Thoracic aorta (tissue), 2 donors: ENCODE measurements around the gene LPGAT1. TPM values are rescaled to one million over a fixed set of nuclear protein-coding genes. Genes with fewer than 3 reads are reported as not detected.

ENCODE experiments used
- ATAC-seq: fragments of 150-250 bp; one replicate; pipeline ENCODE4 v1.8.0; 2017; ENCODE audit warnings: low read depth; ENCODE audit not compliant: insufficient number of reproducible peaks, low FRiP score
- DNase-seq: peaks from one replicate; pipeline ENCODE4 v3.0.0-alpha.2; 2020; ENCODE audit warnings: low spot score
- H3K27ac ChIP-seq, 2 donors: fragments of 200-600 bp; sonication (generic); 1 replicate in 1 of 2; 2 replicates in 1 of 2; pipeline ENCODE4 v1.5.1; 2016; ENCODE audit warnings: mild to moderate bottlenecking in 2 of 2, moderate library complexity in 2 of 2
- H3K27me3 ChIP-seq: fragments of 200-600 bp; sonication (generic); replicated peaks from 2 replicates; pipeline ENCODE4 v1.6.0; 2016; ENCODE audit warnings: mild to moderate bottlenecking; ENCODE audit not compliant: insufficient read depth
- H3K36me3 ChIP-seq: fragments of 200-600 bp; sonication (generic); one replicate; pipeline ENCODE4 v1.5.1; 2016
- H3K4me1 ChIP-seq, 2 donors: fragments of 200-600 bp; sonication (generic); 1 replicate in 1 of 2; 2 replicates in 1 of 2; pipeline versions ENCODE4 v1.5.1 to v1.6.0; 2016; ENCODE audit warnings: low read depth in 2 of 2, mild to moderate bottlenecking in 1 of 2; ENCODE audit not compliant: control insufficient read depth in 1 of 2
- H3K4me3 ChIP-seq: fragments of 200-600 bp; sonication (generic); 2 replicates; pipeline ENCODE4 v1.5.1; 2016; ENCODE audit warnings: mild to moderate bottlenecking
- H3K9me3 ChIP-seq: fragments of 200-600 bp; sonication (generic); 2 replicates; pipeline ENCODE4 v1.5.1; 2016
- CTCF ChIP-seq: fragments of 200-600 bp; sonication (generic); IDR thresholded peaks from one replicate; pipeline ENCODE4 v1.5.1; 2019; ENCODE audit warnings: antibody characterized with exemption
- total RNA-seq, 2 donors: library from RNA; depleted of rRNA; stranded (reverse); fragments of >200 nt; gene quantifications; one replicate each; pipeline versions ENCODE4 v1.1.0 to v1.2.3, GENCODE V29; 2016

The LPGAT1 gene
- total RNA-seq, 2 donors from 2014 or later: 32.5 to 48.0 TPM

- Histone ChIP-seq H3K36me3 (no peaks in the 10 kb centered on the region), H3K4me1 (no peaks in the 10 kb centered on the region), H3K9me3 (no peaks in the 10 kb centered on the region), H3K27me3 (no peaks in the 10 kb centered on the region), H3K4me3 (no peak overlapping the region), H3K27ac (no peak overlapping the region)
- DNase-seq (no peak), ATAC-seq (no peak)
- no peak for TF ChIP-seq CTCF
Measured at GRCh38 chr1:211705467-211706091, 125.0 kb downstream of the LPGAT1 start.

- H3K9me3 ChIP-seq: no peaks in the 10 kb centered on the region
- no peak for ATAC-seq
- no peak for DNase-seq
- H3K4me3 ChIP-seq: no peak overlapping the region
- H3K27me3 ChIP-seq: no peaks in the 10 kb centered on the region
- no peaks in the 10 kb centered on the region for H3K36me3 ChIP-seq
- no peaks in the 10 kb centered on the region for H3K4me1 ChIP-seq
- H3K27ac ChIP-seq: no peak overlapping the region
- TF ChIP-seq CTCF: no peak
Measured at GRCh38 chr1:211704543-211704942, 126.0 kb downstream of the LPGAT1 start.

GRCh38 chr1:211703812-211704537 is 126.6 kb downstream of the LPGAT1 start:
- no peak overlapping the region for H3K4me3 ChIP-seq
- DNase-seq (no peak), ATAC-seq (no peak)
- TF ChIP-seq CTCF: no peak
- H3K27me3 ChIP-seq: no peaks in the 10 kb centered on the region
- H3K36me3 ChIP-seq: no peaks in the 10 kb centered on the region
- no peaks in the 10 kb centered on the region for H3K9me3 ChIP-seq
- H3K27ac ChIP-seq: no peak overlapping the region
- H3K4me1 ChIP-seq: no peaks in the 10 kb centered on the region

GRCh38 chr1:211701733-211702132 is 128.8 kb downstream of the LPGAT1 start:
- no peak overlapping the region for H3K4me3 ChIP-seq
- no peaks in the 10 kb centered on the region for H3K27me3 ChIP-seq
- no peak for TF ChIP-seq CTCF
- H3K27ac ChIP-seq: no peak overlapping the region
- H3K4me1 ChIP-seq: peaks cover 0 to 7% of the 10 kb centered on the region in 2 donors
- DNase-seq: no peak
- no peaks in the 10 kb centered on the region for H3K9me3 ChIP-seq
- H3K36me3 ChIP-seq: no peaks in the 10 kb centered on the region
- no peak for ATAC-seq

- DNase-seq (no peak), ATAC-seq (no peak)
- no peak overlapping the region for H3K27ac ChIP-seq
- H3K27me3 ChIP-seq: no peaks in the 10 kb centered on the region
- no peak overlapping the region for H3K4me3 ChIP-seq
- no peaks in the 10 kb centered on the region for H3K9me3 ChIP-seq
- H3K4me1 ChIP-seq: peaks cover 0 to 7% of the 10 kb centered on the region in 2 donors
- H3K36me3 ChIP-seq: no peaks in the 10 kb centered on the region
- no peak for TF ChIP-seq CTCF
Measured at GRCh38 chr1:211699059-211699458, 131.5 kb downstream of the LPGAT1 start.
